SK-N-MC (cell line): ENCODE results near the gene C9orf43.
"Not testable (repeated sequence)": the region's sequence is repeated elsewhere in the genome, so short reads cannot be mapped to it uniquely, and the experiment has no call there.

Source experiments
- DNase-seq: peaks from one replicate; pipeline ENCODE4 v3.0.0-alpha.2; 2011; ENCODE audit warnings: low read depth, low spot score
- H3K27ac ChIP-seq: fragments of 200-600 bp; sonication (generic); 2 replicates; pipeline ENCODE4 v1.5.1; 2016; ENCODE audit warnings: mixed run types
- H3K36me3 ChIP-seq: fragments of 200-600 bp; sonication (generic); 2 replicates; pipeline ENCODE4 v1.6.1; 2017; ENCODE audit warnings: antibody characterized with exemption, low read length, mixed read lengths; ENCODE audit not compliant: insufficient read depth
- H3K4me3 ChIP-seq: fragments of 200-600 bp; sonication (generic); 2 replicates; pipeline ENCODE4 v1.5.1; 2016
- H3K9ac ChIP-seq: fragments of 200-600 bp; sonication (generic); 2 replicates; pipeline ENCODE4 v1.8.0; 2017; ENCODE audit warnings: mixed run types, mixed read lengths; ENCODE audit not compliant: insufficient read length
- H3K9me3 ChIP-seq: fragments of 200-600 bp; sonication (generic); 2 replicates; pipeline ENCODE4 v1.6.1; 2017; ENCODE audit warnings: low read depth, mild to moderate bottlenecking, antibody characterized with exemption, low read length, moderate library complexity, mixed read lengths
- EZH2 ChIP-seq: fragments of 200-600 bp; sonication (generic); IDR thresholded peaks from one replicate; pipeline ENCODE4 v1.6.1; 2017; ENCODE audit warnings: antibody characterized with exemption
- FOXP2 ChIP-seq: optimal IDR thresholded peaks from 2 replicates; pipeline ENCODE3; 2011; ENCODE audit warnings: mild to moderate bottlenecking, moderate library complexity; ENCODE audit not compliant: insufficient read depth; ENCODE audit errors: extremely low read length, control extremely low read depth
- POLR2AphosphoS5 ChIP-seq: IDR thresholded peaks from 2 replicates; pipeline ENCODE4 v1.6.1; 2012; ENCODE audit warnings: mild to moderate bottlenecking, low read depth, low read length, borderline replicate concordance

The C9orf43 gene

DNA sequence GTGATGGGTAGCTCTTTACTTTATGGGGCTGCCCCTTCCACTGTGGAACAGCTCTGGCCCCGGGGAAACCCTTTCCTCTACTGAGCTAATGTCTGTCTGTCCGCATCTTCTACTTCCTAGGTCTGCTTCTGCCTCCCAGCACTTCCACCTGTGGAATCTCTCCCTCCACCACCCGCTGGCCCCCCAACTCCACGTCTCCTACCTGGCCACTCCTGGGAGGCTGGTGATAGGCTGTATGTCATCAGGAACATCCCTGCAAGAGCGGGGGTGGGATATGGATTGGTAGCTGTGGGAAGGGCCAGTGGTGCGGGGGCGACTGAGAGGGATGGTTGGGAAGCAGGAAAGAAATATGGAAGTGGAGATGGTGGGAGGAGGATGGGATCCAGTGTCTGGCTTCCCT lies 18.6 kb upstream of the C9orf43 start:
- Histone ChIP-seq H3K4me3 (no peak overlapping the region), H3K9ac (no peak overlapping the region), H3K27ac (no peak overlapping the region), H3K9me3 (no peaks in the 10 kb centered on the region), H3K36me3 (peaks cover 9% of the 10 kb centered on the region; the same call in 1 of the 2 replicates)
- DNase-seq = no peak
- TF ChIP-seq POLR2AphosphoS5 = no peak
- no peak for TF ChIP-seq EZH2
- no peak for TF ChIP-seq FOXP2

DNA sequence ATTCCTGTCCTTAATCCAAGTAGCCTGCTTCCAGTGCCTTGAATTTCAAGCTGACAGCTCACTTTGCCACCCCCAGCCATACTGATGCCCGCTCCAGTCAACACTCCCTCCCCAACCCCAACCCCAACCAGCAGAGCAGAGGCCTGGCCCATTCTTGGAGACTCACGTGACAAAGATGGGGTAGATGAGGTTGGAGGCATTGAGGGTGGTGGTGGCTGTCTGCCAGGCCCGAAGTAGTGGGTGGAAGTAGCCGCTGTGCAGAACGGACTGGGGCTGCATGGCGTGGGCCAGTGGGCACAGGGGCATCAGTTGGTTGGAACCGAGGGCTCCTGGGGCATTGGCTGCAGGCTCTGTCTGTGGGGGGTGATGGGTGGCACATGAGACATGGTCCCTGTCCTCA lies 17.3 kb upstream of the C9orf43 start:
- no peaks in the 10 kb centered on the region for H3K9me3 ChIP-seq
- H3K27ac ChIP-seq = no peak overlapping the region
- no peak overlapping the region for H3K4me3 ChIP-seq
- TF ChIP-seq EZH2 = no peak
- TF ChIP-seq FOXP2 = no peak
- no peak for TF ChIP-seq POLR2AphosphoS5
- peaks cover 5% of the 10 kb centered on the region; the same call in 1 of the 2 replicates for H3K36me3 ChIP-seq
- no peak overlapping the region for H3K9ac ChIP-seq
- DNase-seq = no peak

DNA sequence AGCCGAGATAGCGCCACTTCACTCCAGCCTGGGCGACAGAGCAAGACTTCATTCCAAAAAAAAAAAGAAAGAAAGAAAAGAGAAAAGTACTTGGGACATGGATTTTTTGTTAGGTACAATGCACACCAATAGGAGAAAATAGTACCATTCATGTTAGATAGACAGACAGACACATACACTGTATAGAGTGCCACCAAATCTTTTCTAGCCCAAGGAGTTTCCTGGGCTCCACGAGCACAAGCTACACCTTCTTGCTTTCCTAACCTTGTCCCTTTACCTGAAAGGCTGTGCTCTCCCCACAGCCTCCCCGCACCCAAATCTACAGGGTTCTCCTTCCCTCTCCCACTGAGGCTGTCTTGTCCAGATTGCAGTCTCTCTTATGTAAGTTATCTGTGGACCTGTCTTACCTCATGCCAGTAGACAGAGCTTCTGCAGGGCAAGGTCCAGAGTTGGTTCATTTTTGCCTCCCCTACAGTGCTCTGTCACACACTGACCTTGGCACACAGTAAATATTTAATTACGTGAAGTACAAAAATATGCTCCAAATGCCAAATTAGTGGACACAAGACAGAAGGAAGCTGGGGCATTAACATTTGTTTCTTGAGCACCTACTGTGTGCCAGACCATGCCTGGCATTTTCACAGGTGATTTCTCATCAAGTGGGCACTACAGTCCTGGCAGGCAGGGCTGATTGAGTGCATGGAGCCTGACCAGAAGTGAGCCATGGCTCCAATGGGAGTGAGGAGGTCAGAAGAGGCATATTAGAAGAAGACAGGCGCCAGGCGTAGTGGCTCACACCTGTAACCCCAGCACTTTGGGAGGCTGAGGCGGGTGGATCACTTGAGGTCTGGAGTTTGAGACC lies 15.3 kb upstream of the C9orf43 start:
- peaks cover 5% of the 10 kb centered on the region; the same call in 1 of the 2 replicates for H3K36me3 ChIP-seq
- no peak overlapping the region for H3K4me3 ChIP-seq
- H3K9ac ChIP-seq = no peak overlapping the region
- no peaks in the 10 kb centered on the region for H3K9me3 ChIP-seq
- no peak overlapping the region for H3K27ac ChIP-seq
- DNase-seq = no peak
- no peak for TF ChIP-seq FOXP2
- TF ChIP-seq POLR2AphosphoS5 = no peak
- TF ChIP-seq EZH2 = no peak

GRCh38 chr9:113397203-113397631 lies 13.3 kb upstream of the C9orf43 start:
- H3K27ac ChIP-seq = no peak overlapping the region
- H3K9ac ChIP-seq = no peak overlapping the region
- H3K9me3 ChIP-seq = no peaks in the 10 kb centered on the region
- DNase-seq = no peak
- peaks cover 2% of the 10 kb centered on the region; the same call in 1 of the 2 replicates for H3K36me3 ChIP-seq
- no peak for TF ChIP-seq FOXP2
- TF ChIP-seq POLR2AphosphoS5 = no peak
- TF ChIP-seq EZH2 = no peak
- no peak overlapping the region for H3K4me3 ChIP-seq

- H3K9me3 ChIP-seq = no peaks in the 10 kb centered on the region
- H3K4me3 ChIP-seq = no peak overlapping the region
- TF ChIP-seq EZH2 (no peak), FOXP2 (no peak), POLR2AphosphoS5 (no peak)
- no peak overlapping the region for H3K9ac ChIP-seq
- H3K27ac ChIP-seq = no peak overlapping the region
- no peaks in the 10 kb centered on the region for H3K36me3 ChIP-seq
- DNase-seq = no peak
These were observed 11.8 kb upstream of the C9orf43 start for GRCh38 chr9:113398796-113399195.

DNA sequence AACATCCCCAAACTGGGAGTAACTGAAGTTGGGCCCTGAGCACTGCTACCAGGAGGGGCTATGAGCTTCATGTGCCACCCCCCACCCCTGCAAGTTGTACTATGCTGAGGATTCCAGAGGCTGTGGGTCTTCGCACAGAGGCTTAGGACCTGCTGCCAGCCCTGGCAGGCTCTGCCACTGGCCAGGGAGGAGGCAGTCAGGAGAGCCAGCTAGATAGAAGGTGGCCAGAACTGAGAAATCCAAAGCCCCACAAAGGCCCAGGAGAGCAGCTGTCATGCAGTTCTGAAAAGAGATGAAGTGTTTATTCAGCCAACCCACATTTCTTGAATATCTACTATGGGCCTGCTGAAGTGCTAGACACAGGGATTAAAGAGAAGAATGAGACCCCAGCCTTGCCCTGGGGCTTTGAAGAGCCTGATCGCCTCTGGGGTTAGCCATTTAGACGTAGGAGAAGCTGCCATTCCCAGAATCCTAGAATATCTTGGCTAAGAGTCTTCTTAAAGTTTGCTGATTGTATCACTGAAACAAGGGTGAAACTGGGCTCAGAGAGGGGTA lies 10.8 kb upstream of the C9orf43 start:
- H3K9me3 ChIP-seq = no peaks in the 10 kb centered on the region
- H3K4me3 ChIP-seq = no peak overlapping the region
- TF ChIP-seq EZH2 = no peak
- no peak for TF ChIP-seq POLR2AphosphoS5
- TF ChIP-seq FOXP2 = no peak
- no peak overlapping the region for H3K9ac ChIP-seq
- no peak for DNase-seq
- no peak overlapping the region for H3K27ac ChIP-seq
- no peaks in the 10 kb centered on the region for H3K36me3 ChIP-seq

GRCh38 chr9:113401027-113401792 lies 9.3 kb upstream of the C9orf43 start, which contains the start of gene ALAD:
TSS of gene ALAD (minus strand) at chr9:113401284. CDS start at chr9:113393559, 7,725 bp downstream.
- peak; percentile 79 for DNase-seq
- no peaks in the 10 kb centered on the region for H3K9me3 ChIP-seq
- peak within 1 kb of the TSS; percentile 83 for H3K4me3 ChIP-seq
- peak within 1 kb of the TSS; percentile 85 for H3K27ac ChIP-seq
- TF ChIP-seq EZH2 (no peak), POLR2AphosphoS5 (peak; percentile 87), FOXP2 (peak; percentile 21)
- no peaks in the 10 kb centered on the region for H3K36me3 ChIP-seq
- H3K9ac ChIP-seq = peak within 1 kb of the TSS; percentile 67

DNA sequence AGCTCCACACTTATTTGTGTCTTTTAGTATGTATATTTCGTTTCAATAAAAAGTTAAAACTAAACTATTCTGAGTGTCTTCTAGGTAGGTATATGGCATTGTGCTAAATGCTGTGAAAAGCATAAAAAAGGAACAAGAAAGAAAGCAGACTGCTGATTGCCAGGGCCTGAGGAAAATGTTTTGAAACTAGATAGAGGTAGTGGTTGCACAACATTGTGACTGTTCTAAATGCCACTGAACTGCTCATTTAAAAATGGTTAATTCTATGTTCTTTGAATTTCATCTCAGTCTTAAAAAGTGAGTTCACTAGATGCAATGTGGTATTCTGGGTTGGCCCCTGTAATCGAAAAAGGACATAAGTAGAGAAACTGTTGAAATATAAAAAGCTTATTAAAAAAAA lies 6.9 kb upstream of the C9orf43 start:
- no peak overlapping the region for H3K4me3 ChIP-seq

DNA sequence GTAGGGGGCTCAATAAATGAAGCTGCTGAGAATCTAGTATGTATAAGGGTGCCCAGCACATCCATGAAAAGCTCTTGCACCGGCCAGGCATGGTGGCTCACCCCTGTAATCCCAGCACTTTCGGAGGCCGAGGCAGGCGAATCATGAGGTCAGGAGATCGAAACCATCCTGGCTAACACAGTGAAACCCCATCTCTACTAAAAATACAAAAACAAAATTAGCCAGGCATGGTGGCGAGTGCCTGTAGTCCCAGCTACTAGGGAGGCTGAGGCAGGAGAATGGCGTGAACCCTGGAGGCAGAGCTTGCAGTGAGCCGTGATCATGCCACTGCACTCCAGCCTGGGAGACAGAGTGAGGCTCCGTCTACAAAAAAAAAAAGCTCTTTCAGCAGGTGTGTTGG lies 4.2 kb upstream of the C9orf43 start:
- H3K36me3 ChIP-seq = peaks cover 27% of the 10 kb centered on the region
- H3K4me3 ChIP-seq, DNase-seq, H3K9ac ChIP-seq, H3K27ac ChIP-seq, H3K9me3 ChIP-seq: not testable (repeated sequence)

More for the DNA sequence above, 6.9 kb upstream of the C9orf43 start:
- no peak overlapping the region for H3K27ac ChIP-seq
- DNase-seq = no peak
- peak overlapping the region; percentile 20 for H3K9ac ChIP-seq
- H3K36me3 ChIP-seq = peaks cover 18% of the 10 kb centered on the region
- TF ChIP-seq EZH2 (no peak), POLR2AphosphoS5 (no peak), FOXP2 (no peak)
- no peaks in the 10 kb centered on the region for H3K9me3 ChIP-seq

DNA sequence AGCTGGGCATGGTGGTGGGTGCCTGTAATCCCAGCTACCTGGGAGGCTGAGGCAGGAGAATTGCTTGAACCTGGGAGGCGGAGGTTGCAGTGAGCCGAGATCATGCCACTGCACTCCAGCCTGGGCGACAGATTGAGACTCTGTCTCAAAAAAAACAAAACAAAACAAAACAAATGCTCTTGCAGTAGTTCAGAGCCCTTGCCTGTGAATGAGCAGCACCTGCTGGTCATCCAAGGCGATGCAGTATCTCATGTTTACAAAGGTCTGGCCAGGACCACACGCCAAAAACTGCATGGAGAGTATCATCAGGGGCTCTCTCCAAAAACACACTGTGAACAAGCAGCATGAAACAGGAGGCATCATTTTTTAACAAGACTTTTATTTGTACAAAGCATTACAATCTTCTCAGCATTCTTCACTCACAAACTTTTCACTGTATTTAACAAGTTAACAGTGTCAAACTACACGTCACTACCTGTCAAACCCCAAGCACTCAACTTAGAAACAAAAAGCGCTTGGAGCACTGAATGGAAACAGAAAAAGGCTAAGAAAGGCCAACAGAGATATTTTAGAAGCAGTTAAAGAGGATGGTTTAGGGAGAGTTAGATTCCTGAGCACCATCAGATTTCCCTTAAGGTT lies 3.6 kb upstream of the C9orf43 start:
- not testable (repeated sequence) for DNase-seq, H3K9me3 ChIP-seq, H3K9ac ChIP-seq, H3K4me3 ChIP-seq
- Histone ChIP-seq H3K36me3 (peaks cover 27% of the 10 kb centered on the region), H3K27ac (peak overlapping the region; percentile 44; the same call in 1 of the 2 replicates)
